ENCODE data around the gene NXNL1.

GRCh38 chr19:17424743-17425365 lies 35.9 kb downstream of the NXNL1 start:
- TF ChIP-seq CTCF (IDR thresholded peaks at IDR 0.05) (peak in 3 of 4 experiments; percentile 15 to 55 (median 27)), POLR2AphosphoS5 (IDR thresholded peaks at IDR 0.05) (no peak), EP300 (IDR thresholded peaks at IDR 0.05) (no peak), POLR2A (IDR thresholded peaks at IDR 0.05) (no peak)
